ENCODE measurements around the gene ZFP30. TPM values are rescaled to one million over a fixed set of nuclear protein-coding genes. Genes with fewer than 3 reads are reported as not detected.

The ZFP30 gene
- total and polyA plus RNA-seq, 2 of the 13 experiments (the other 11 are each of a cell fraction or from before 2014, with no cell fraction given): 3.4 to 19.2 TPM

DNA sequence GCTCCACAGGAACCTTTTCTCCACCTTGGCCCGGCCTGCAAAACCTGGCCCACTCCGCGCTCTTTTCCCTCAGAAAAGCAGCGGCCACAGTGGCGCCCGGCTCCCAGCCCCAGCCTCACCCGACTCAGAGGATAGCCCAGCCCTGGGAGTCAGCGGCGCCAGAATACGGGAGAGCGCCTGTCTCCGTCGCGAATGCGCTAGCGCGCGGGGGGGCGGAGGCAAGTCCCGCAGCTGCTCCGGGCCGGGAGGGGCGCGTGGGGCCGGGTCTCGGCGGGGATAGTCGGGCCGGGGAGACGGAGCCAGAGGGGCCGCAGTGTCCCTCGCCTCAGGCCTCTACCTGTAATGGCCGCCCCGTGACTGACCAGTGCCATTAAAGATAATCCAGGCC is at the start of gene ZFP30 (continued):
- TF ChIP-seq, protein P1, sequence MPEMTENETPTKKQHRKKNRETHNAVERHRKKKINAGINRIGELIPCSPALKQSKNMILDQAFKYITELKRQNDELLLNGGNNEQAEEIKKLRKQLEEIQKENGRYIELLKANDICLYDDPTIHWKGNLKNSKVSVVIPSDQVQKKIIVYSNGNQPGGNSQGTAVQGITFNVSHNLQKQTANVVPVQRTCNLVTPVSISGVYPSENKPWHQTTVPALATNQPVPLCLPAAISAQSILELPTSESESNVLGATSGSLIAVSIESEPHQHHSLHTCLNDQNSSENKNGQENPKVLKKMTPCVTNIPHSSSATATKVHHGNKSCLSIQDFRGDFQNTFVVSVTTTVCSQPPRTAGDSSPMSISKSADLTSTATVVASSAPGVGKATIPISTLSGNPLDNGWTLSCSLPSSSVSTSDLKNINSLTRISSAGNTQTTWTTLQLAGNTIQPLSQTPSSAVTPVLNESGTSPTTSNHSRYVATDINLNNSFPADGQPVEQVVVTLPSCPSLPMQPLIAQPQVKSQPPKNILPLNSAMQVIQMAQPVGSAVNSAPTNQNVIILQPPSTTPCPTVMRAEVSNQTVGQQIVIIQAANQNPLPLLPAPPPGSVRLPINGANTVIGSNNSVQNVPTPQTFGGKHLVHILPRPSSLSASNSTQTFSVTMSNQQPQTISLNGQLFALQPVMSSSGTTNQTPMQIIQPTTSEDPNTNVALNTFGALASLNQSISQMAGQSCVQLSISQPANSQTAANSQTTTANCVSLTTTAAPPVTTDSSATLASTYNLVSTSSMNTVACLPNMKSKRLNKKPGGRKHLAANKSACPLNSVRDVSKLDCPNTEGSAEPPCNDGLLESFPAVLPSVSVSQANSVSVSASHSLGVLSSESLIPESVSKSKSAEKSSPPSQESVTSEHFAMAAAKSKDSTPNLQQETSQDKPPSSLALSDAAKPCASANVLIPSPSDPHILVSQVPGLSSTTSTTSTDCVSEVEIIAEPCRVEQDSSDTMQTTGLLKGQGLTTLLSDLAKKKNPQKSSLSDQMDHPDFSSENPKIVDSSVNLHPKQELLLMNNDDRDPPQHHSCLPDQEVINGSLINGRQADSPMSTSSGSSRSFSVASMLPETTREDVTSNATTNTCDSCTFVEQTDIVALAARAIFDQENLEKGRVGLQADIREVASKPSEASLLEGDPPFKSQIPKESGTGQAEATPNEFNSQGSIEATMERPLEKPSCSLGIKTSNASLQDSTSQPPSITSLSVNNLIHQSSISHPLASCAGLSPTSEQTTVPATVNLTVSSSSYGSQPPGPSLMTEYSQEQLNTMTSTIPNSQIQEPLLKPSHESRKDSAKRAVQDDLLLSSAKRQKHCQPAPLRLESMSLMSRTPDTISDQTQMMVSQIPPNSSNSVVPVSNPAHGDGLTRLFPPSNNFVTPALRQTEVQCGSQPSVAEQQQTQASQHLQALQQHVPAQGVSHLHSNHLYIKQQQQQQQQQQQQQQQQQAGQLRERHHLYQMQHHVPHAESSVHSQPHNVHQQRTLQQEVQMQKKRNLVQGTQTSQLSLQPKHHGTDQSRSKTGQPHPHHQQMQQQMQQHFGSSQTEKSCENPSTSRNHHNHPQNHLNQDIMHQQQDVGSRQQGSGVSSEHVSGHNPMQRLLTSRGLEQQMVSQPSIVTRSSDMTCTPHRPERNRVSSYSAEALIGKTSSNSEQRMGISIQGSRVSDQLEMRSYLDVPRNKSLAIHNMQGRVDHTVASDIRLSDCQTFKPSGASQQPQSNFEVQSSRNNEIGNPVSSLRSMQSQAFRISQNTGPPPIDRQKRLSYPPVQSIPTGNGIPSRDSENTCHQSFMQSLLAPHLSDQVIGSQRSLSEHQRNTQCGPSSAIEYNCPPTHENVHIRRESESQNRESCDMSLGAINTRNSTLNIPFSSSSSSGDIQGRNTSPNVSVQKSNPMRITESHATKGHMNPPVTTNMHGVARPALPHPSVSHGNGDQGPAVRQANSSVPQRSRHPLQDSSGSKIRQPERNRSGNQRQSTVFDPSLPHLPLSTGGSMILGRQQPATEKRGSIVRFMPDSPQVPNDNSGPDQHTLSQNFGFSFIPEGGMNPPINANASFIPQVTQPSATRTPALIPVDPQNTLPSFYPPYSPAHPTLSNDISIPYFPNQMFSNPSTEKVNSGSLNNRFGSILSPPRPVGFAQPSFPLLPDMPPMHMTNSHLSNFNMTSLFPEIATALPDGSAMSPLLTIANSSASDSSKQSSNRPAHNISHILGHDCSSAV (CRISPR knock-in tag; IDR thresholded peaks at IDR 0.05; ENCODE audit: borderline replicate concordance): no peak
- no peak for TF ChIP-seq SNRNP70 (IDR thresholded peaks at IDR 0.05; ENCODE audit: low read depth, low read length)
- TF ChIP-seq PPARG (CRISPR knock-in tag; conservative IDR thresholded peaks at IDR 0.05): no peak
- TF ChIP-seq ZFP36L2 (CRISPR knock-in tag; IDR thresholded peaks at IDR 0.05): no peak; the same call in 1 of the 2 replicates
- TF ChIP-seq ZNF879 (CRISPR knock-in tag; IDR thresholded peaks at IDR 0.05): no peak
- TF ChIP-seq ZNF160 (CRISPR knock-in tag; IDR thresholded peaks at IDR 0.05): no peak
- no peak for TF ChIP-seq MBD4 (IDR thresholded peaks at IDR 0.05; ENCODE audit: borderline replicate concordance, low read length)
- no peak for TF ChIP-seq RELA (CRISPR knock-in tag; IDR thresholded peaks at IDR 0.05)
- TF ChIP-seq NR3C1 (CRISPR knock-in tag; IDR thresholded peaks at IDR 0.05): no peak
- TF ChIP-seq NFE2L2 (IDR thresholded peaks at IDR 0.05; ENCODE audit: low read length): no peak
- no peak; the same call in 1 of the 2 replicates for TF ChIP-seq ZNF772 (CRISPR knock-in tag; IDR thresholded peaks at IDR 0.05)
- no peak for TF ChIP-seq ZNF205 (CRISPR knock-in tag; IDR thresholded peaks at IDR 0.05)
- TF ChIP-seq SP5 (CRISPR knock-in tag; IDR thresholded peaks at IDR 0.05; ENCODE audit: borderline replicate concordance, low read depth): no peak
- TF ChIP-seq SIN3B (IDR thresholded peaks at IDR 0.05; ENCODE audit: low read length): no peak
- TF ChIP-seq, protein P2, sequence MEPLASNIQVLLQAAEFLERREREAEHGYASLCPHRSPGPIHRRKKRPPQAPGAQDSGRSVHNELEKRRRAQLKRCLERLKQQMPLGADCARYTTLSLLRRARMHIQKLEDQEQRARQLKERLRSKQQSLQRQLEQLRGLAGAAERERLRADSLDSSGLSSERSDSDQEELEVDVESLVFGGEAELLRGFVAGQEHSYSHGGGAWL (CRISPR knock-in tag; IDR thresholded peaks at IDR 0.05): 0 out of 2 replicates have a peak, but pooled peaks have one; percentile 5
- TF ChIP-seq ADNP (CRISPR knock-in tag; IDR thresholded peaks at IDR 0.05): no peak
- no peak for TF ChIP-seq CAMTA2 (CRISPR knock-in tag; IDR thresholded peaks at IDR 0.05; ENCODE audit: borderline replicate concordance)
- TF ChIP-seq ZNF354B (CRISPR knock-in tag; IDR thresholded peaks at IDR 0.05): no peak
- no peak for TF ChIP-seq DNMT1 (CRISPR knock-in tag; IDR thresholded peaks at IDR 0.05)
- TF ChIP-seq ZNF674 (CRISPR knock-in tag; IDR thresholded peaks at IDR 0.05; ENCODE audit: low read depth): 0 out of 2 replicates have a peak, but pooled peaks have one; percentile 47
- TF ChIP-seq ZFAT (CRISPR knock-in tag; conservative IDR thresholded peaks at IDR 0.05): 0 out of 2 replicates have a peak, but pooled peaks have one; percentile 13
- peak; percentile 81 for TF ChIP-seq ZNF883 (CRISPR knock-in tag; IDR thresholded peaks at IDR 0.05; ENCODE audit: not compliant biosample characterization)
- TF ChIP-seq ZNF251 (CRISPR knock-in tag; IDR thresholded peaks at IDR 0.05): no peak
- peak; percentile 38; the same call in 1 of the 2 replicates for TF ChIP-seq TMF1 (CRISPR knock-in tag; IDR thresholded peaks at IDR 0.05; ENCODE audit: low read depth)
